ENCODE data around the gene ASTL. TPM values are rescaled to one million over a fixed set of nuclear protein-coding genes. Genes with fewer than 3 reads are reported as not detected.

Gene ASTL
- total and polyA plus RNA-seq, 2 of the 13 experiments (the other 11 are each of a cell fraction or from before 2014, with no cell fraction given): not detected

DNA sequence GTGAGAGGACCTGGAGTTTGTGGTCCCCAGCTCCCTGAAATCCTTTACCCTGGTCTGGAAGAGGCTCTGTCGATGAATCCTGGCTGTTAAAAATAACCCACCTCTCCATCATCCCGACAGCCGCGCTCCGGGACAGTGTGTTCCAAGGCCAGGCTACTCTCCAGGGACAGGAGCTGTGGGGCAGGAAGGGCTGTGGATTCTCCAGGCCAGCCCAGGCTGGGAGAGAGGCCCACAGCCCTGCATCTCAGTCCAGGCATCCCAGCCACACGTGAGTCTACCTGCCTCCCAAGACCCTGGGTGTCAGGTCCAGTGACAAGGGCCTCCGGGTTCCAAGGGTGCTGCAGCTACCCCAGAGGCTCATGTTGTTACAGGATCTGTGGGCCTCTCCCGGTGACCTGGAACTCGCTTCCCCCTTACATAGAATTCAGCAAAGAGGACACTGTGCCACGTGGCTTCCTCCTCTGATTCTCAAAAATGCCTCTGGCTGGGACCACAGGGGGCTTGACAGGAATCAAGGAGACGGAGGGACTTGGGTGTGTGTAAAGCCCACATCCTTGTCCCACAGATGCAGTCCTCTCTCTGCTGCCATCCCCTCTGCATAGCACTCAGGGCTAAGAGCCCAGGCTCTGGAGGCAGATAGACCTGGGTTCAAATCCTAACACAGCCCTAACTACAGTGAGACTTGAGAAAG lies 39.3 kb downstream of the ASTL start:
- BruUV-seq (replicated peaks): no TSS peak
- H3K4me1 ChIP-seq (ENCODE audit: insufficient read depth, low read length): no peaks in the 10 kb centered on the region
- no peak overlapping the region for H3K4me3 ChIP-seq (replicated peaks in 1 of 3; ENCODE audit: insufficient read depth in 1 of 3, low read depth in 2 of 3, low read length in 3 of 3)
- FAIRE-seq (no peak), ATAC-seq (peak; percentile 14; the same call in 2 of the 3 replicates), DNase-seq (ENCODE audit: low spot score) (no peak)
- H4K20me1 ChIP-seq (ENCODE audit: insufficient read depth, low read length): no peaks in the 10 kb centered on the region
- peaks cover 2 to 21% of the 10 kb centered on the region in 2 experiments; a peak in 4 of 5 replicates for H3K27me3 ChIP-seq (ENCODE audit: control insufficient read depth in 1 of 2, insufficient read depth in 2 of 2, low read length in 2 of 2)
- 45% methylated on average over 9 of the region's 11 CpGs for WGBS (ENCODE audit: low lambda C conversion rate)
- H3K36me3 ChIP-seq (replicated peaks in 1 of 2; ENCODE audit: control insufficient read depth in 1 of 2, insufficient read depth in 2 of 2, low read length in 2 of 2): no peaks in the 10 kb centered on the region
- no peak overlapping the region for H2AFZ ChIP-seq (ENCODE audit: low read length)
- H3K9ac ChIP-seq (ENCODE audit: insufficient read depth, low read depth, low read length): no peak overlapping the region
- H3K27ac ChIP-seq (ENCODE audit: extremely low read length, insufficient read depth, low read length): no peak overlapping the region
- in situ Hi-C loops (cut with HindIII; ENCODE audit: extremely low pct_ligation_motif_present, low pct_unique_long_range_greater_than_20kb): no loop called here
- intact Hi-C loops (cut with micrococcal nuclease; ENCODE audit: unreplicated experiment): no loop called here
- no peaks in the 10 kb centered on the region for H3K79me2 ChIP-seq (ENCODE audit: insufficient read depth, low read length)
- ChIA-PET CTCF (ENCODE audit: low intra/inter-chr PET ratio, low total read pairs) (no interaction called here), POLR2A (no interaction called here)
- no peaks in the 10 kb centered on the region for H3K9me3 ChIP-seq (ENCODE audit: low read length)
- TF ChIP-seq ZNF136 (CRISPR knock-in tag; IDR thresholded peaks at IDR 0.05; ENCODE audit: low read depth): no peak
- TF ChIP-seq, protein P1, sequence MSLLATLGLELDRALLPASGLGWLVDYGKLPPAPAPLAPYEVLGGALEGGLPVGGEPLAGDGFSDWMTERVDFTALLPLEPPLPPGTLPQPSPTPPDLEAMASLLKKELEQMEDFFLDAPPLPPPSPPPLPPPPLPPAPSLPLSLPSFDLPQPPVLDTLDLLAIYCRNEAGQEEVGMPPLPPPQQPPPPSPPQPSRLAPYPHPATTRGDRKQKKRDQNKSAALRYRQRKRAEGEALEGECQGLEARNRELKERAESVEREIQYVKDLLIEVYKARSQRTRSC (CRISPR knock-in tag; IDR thresholded peaks at IDR 0.05; ENCODE audit: low read depth): no peak
- 0 out of 2 replicates have a peak, but pooled peaks have one; percentile 10 for TF ChIP-seq GABPA (IDR thresholded peaks at IDR 0.05; ENCODE audit: low read depth, low read length)
- TF ChIP-seq GABPA (CRISPR knock-in tag; IDR thresholded peaks at IDR 0.05; ENCODE audit: low read depth): no peak
- H3K4me2 ChIP-seq (ENCODE audit: low read depth, low read length): no peak overlapping the region

DNA sequence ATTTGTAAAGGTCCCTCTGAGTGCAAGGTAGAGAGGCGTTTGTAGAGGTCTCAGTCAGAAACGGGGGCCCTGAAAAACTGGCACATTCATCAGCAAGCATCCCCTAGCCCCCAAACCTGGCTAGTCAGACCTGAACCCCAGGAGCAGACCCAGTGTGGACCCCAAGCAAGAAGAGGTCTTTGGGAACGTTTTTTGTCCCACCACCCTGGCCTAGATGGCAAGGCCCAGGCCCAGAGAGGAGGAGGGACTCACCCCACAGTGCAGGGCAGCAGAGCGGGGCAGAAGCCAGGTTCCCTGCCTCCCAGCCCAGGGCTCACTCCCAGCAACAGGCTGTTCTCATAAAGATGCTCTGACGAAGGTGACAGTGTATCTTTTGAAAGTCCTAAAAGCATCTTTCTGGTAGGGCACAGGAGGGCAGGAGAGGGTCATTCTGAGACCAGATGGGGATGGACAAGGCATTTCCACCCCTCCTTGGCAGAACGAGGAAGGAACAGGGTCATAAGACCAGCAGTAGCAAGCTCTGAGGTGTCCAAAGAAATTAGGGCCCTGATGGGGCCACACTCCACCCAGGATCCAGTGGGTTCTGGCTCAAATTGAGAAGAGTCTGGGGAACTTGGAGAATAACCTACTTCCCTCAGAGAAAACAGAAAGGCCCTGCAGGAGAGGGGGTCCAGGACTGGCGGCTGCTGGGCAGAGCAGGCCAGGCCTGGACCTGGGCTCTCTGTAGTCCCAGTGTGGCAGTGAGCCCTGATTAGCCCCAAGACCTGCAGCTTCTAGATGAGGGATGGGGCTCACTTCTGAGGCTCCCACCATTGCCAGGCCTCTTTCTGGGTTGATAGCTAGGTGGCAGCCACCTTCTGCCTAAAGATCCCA lies 40.1 kb downstream of the ASTL start:
- no peaks in the 10 kb centered on the region for H3K36me3 ChIP-seq (replicated peaks in 1 of 2; ENCODE audit: control insufficient read depth in 1 of 2, insufficient read depth in 2 of 2, low read length in 2 of 2)
- no peaks in the 10 kb centered on the region for H3K79me2 ChIP-seq (ENCODE audit: insufficient read depth, low read length)
- BruUV-seq (replicated peaks): no TSS peak
- DNase-seq (ENCODE audit: low spot score) (no peak), FAIRE-seq (no peak), ATAC-seq (peak; percentile 47)
- H3K9ac ChIP-seq (ENCODE audit: insufficient read depth, low read depth, low read length): no peak overlapping the region
- no peak overlapping the region for H3K4me2 ChIP-seq (ENCODE audit: low read depth, low read length)
- WGBS (ENCODE audit: low lambda C conversion rate): 12% methylated on average over 5 of the region's 7 CpGs
- no peak overlapping the region for H2AFZ ChIP-seq (ENCODE audit: low read length)
- H3K4me1 ChIP-seq (ENCODE audit: insufficient read depth, low read length): no peaks in the 10 kb centered on the region
- intact Hi-C loops (cut with micrococcal nuclease; ENCODE audit: unreplicated experiment): no loop called here
- TF ChIP-seq, protein P2, sequence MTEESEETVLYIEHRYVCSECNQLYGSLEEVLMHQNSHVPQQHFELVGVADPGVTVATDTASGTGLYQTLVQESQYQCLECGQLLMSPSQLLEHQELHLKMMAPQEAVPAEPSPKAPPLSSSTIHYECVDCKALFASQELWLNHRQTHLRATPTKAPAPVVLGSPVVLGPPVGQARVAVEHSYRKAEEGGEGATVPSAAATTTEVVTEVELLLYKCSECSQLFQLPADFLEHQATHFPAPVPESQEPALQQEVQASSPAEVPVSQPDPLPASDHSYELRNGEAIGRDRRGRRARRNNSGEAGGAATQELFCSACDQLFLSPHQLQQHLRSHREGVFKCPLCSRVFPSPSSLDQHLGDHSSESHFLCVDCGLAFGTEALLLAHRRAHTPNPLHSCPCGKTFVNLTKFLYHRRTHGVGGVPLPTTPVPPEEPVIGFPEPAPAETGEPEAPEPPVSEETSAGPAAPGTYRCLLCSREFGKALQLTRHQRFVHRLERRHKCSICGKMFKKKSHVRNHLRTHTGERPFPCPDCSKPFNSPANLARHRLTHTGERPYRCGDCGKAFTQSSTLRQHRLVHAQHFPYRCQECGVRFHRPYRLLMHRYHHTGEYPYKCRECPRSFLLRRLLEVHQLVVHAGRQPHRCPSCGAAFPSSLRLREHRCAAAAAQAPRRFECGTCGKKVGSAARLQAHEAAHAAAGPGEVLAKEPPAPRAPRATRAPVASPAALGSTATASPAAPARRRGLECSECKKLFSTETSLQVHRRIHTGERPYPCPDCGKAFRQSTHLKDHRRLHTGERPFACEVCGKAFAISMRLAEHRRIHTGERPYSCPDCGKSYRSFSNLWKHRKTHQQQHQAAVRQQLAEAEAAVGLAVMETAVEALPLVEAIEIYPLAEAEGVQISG (CRISPR knock-in tag; IDR thresholded peaks at IDR 0.05): no peak
- TF ChIP-seq ZNF572 (CRISPR knock-in tag; IDR thresholded peaks at IDR 0.05) (no peak), ZSCAN9 (CRISPR knock-in tag; IDR thresholded peaks at IDR 0.05; ENCODE audit: borderline replicate concordance) (no peak), RORA (CRISPR knock-in tag; IDR thresholded peaks at IDR 0.05) (no peak), ZNF674 (CRISPR knock-in tag; IDR thresholded peaks at IDR 0.05; ENCODE audit: low read depth) (no peak), HOXD1 (CRISPR knock-in tag; IDR thresholded peaks at IDR 0.05) (no peak)
- TF ChIP-seq, protein P3, sequence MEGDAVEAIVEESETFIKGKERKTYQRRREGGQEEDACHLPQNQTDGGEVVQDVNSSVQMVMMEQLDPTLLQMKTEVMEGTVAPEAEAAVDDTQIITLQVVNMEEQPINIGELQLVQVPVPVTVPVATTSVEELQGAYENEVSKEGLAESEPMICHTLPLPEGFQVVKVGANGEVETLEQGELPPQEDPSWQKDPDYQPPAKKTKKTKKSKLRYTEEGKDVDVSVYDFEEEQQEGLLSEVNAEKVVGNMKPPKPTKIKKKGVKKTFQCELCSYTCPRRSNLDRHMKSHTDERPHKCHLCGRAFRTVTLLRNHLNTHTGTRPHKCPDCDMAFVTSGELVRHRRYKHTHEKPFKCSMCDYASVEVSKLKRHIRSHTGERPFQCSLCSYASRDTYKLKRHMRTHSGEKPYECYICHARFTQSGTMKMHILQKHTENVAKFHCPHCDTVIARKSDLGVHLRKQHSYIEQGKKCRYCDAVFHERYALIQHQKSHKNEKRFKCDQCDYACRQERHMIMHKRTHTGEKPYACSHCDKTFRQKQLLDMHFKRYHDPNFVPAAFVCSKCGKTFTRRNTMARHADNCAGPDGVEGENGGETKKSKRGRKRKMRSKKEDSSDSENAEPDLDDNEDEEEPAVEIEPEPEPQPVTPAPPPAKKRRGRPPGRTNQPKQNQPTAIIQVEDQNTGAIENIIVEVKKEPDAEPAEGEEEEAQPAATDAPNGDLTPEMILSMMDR (CRISPR knock-in tag; IDR thresholded peaks at IDR 0.05): 0 out of 2 replicates have a peak, but pooled peaks have one; percentile 19
- in situ Hi-C loops (cut with HindIII; ENCODE audit: extremely low pct_ligation_motif_present, low pct_unique_long_range_greater_than_20kb): no loop called here
- H3K9me3 ChIP-seq (ENCODE audit: low read length): no peaks in the 10 kb centered on the region
- no peak overlapping the region for H3K4me3 ChIP-seq (replicated peaks in 1 of 3; ENCODE audit: insufficient read depth in 1 of 3, low read depth in 2 of 3, low read length in 3 of 3)
- CTCF ChIA-PET (ENCODE audit: low intra/inter-chr PET ratio, low total read pairs): no interaction called here
- H3K27me3 ChIP-seq (ENCODE audit: control insufficient read depth in 1 of 2, insufficient read depth in 2 of 2, low read length in 2 of 2): peaks cover under 1 to 24% of the 10 kb centered on the region in 2 experiments; a peak in 4 of 5 replicates
- POLR2A ChIA-PET: no interaction called here
- no peaks in the 10 kb centered on the region for H4K20me1 ChIP-seq (ENCODE audit: insufficient read depth, low read length)
- no peak overlapping the region for H3K27ac ChIP-seq (ENCODE audit: extremely low read length, insufficient read depth, low read length)
